Activated CD8-positive, alpha-beta memory T cell treated with anti-CD3 and anti-CD28 coated beads for 36 hours (primary cell): ENCODE measurements around the gene TGFBR1. TPM values are rescaled to one million over a fixed set of nuclear protein-coding genes. Genes with fewer than 3 reads are reported as not detected.
"Not testable (repeated sequence)": the region's sequence is repeated elsewhere in the genome, so short reads cannot be mapped to it uniquely, and the experiment has no call there.

ENCODE experiments used
- CTCF ChIA-PET: fragments of 350-600 bp; sonication (Branson Sonifier 250); formaldehyde crosslinking; loops from one replicate; lab custom pipeline; 2021; ENCODE audit warnings: antibody characterized with exemption; lab: Charles Lee
- POLR2A ChIA-PET: fragments of 350-600 bp; sonication (Branson Sonifier 250); formaldehyde crosslinking; loops from one replicate; lab custom pipeline; 2021; ENCODE audit warnings: antibody characterized with exemption; lab: Charles Lee
- total RNA-seq, 2 experiments: library from RNA; stranded (reverse); gene quantifications; one replicate each; pipeline ENCODE4 v1.2.3, GENCODE V29; 2021

Gene TGFBR1
- total RNA-seq, 2 experiments from 2014 or later, result 39.7 to 41.7 TPM

DNA sequence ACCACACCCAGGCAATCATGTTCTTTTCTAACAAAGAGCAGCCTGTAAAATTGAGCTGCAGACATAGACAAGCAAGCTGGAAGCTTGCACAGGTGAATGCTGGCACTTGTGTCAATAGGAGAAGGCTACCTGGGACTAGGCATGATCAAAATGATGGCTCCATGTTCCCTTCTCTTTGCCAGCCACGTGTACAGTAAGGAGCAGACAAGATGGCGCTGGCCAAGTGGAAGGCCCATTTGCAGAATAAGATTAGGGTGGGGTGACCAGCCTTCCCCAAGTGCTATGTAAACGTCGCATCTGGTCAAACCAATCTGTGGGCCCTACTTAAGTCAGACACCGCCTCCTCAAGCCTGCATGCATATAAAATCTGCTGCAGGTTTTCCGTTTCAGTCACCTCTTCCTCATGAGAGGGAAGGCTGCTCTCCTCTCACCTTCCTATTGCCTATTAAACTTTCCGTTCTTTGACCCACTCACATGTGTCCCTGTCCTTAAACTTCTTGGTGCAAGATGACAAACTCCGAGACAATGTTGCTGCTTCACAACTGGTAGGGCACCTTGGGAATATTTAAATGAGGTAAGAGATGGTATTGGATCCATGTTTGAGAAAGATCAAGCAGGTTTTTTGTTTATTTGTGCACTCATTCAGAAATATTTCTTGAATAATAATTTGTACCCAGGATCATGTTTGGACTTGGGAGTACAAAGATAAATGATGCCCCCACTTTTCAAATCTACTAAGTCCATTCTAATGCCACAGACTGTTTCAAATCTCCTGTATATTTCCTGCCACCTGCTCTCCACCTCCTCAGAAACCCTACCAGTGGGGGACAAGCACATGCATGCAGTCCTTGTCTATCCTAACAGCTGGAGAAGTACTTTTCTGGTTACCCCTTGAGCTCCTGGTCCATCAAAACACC is 30.7 kb upstream of the TGFBR1 start:
- POLR2A ChIA-PET, result no interaction called here
- CTCF ChIA-PET, result no interaction called here

DNA sequence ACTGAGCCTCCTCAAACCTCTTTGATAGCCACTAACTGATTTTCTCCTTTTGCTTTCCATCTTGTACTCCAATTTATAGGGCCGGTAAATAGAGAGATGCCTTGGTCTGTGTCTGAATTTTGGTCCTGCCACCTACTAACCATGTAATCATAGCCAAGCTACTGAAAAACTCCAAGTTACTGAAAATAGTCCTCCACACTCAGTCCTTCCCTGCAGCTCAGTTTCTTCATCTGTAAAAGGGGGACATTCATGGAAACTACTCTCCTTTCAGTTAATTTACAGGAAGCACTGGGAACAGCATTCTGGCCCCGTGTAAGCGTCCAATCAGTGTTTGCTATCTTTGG is 30.0 kb upstream of the TGFBR1 start:
- POLR2A ChIA-PET, result no interaction called here
- CTCF ChIA-PET, result no interaction called here

DNA sequence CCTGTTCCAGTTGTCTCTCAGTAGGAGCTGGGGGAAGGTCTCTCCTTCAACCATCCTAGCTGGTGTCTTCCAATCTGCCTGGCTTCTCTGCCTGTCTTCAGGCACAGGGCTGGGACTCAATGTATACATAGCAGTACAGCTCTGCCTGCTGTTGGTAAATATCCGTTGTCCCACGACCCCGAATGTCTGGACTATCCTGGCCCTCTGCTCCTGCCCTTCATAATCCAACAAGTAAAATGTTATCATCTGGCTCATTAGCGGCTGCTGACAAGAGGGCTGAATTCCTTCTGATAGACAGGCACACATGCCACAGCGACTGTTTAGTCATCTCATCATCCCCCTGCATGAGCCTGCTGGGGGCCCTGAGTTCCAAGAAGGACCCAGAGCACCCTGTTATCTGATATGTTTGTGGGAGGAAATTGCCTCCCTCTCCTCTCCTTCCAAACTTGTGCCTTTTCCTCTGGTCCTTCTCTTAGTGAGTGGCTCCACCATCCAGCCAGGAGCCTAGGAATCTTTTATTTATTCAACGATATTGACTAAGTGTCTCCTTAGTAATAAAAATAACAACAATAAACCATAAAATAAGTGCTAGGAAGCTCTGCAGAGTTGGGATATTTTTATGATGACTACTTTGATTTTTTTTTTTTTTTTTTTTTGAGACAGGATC is 29.5 kb upstream of the TGFBR1 start:
- POLR2A ChIA-PET, result no interaction called here
- CTCF ChIA-PET, result no interaction called here

DNA sequence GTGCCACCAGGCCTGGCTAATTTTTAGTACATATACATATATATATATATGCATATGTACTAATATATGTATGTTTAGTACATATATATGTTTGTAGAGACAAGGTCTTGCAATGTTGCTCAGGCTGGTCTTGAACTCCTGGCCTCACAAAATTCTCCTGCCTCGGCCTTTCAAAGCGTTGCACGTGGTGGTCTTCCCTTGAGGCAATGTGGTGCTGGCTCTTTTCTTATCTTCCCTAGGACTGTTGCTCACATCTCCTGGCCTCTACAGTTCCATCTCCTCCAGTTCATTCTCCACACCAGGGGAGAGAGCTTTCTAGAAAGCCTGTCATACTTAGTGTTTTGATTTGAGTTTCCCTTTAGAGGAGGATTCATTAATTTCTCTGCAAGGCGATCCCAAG is 28.9 kb upstream of the TGFBR1 start:
- CTCF ChIA-PET, result no interaction called here

DNA sequence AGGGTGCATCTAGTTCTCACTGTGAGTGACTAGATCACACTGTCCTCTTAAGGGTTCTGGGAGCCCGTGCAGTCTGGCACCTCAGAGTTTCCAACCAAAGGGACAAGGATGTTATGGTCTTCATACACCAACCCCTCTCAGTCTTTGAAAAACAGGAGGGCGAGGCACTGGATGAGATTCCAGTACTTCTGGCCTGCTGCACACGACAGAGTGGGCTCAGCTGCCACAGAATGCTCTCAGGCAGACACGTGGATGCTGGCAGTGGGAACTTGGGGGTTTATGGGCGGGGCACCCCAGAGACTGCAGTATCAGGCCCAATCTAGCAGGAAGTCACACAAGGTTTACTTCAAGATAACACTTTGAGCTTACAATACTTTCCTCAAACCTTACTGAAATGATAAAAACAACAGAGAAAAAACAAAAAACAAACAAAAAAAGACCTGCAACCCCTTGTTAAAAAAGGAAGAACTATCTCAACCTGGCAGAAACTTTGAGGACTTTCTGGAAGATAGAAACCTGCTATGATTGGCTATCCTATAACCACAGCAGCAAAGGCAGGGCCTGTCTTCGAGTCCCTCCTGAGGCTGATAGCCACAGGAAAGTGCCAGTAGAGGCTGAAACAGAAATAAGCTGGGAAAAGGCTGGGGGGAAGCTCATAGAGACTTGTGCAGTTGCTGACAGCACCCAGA is 28.3 kb upstream of the TGFBR1 start:
- CTCF ChIA-PET, result no interaction called here
- POLR2A ChIA-PET, result interaction anchor here (1.4 kb wide), 1 partner anchor 16 kb away, joined by 3 read pairs; no protein-coding TSS in a partner anchor

More for the DNA sequence above, 28.9 kb upstream of the TGFBR1 start:
- POLR2A ChIA-PET, result interaction anchor here (1.4 kb wide), 1 partner anchor 17 kb away, joined by 3 read pairs; no protein-coding TSS in a partner anchor

DNA sequence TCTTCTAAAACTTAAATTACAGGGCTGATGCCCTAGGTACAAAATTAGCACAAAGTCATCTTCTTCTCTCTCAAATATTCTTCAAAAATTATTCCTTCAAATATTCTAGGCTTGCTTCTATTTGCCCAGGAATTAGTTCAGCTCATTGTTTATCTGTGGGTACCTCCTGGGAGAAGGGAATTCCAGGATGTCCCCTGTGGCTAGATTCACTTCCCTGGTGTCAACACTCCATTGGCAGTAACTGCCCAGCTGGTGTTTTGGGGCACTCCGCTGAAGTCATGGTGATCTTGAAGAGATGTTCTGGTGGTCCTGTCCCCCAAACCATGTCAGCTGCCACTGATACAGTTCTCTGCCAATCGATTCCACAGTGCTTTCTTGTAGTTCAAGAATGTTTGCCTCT is 26.2 kb upstream of the TGFBR1 start:
- CTCF ChIA-PET, result interaction anchor here (1.3 to 1.5 kb wide), 2 partner anchors 26 to 104 kb away, joined by 3 to 6 read pairs; no protein-coding TSS in a partner anchor
- POLR2A ChIA-PET, result no interaction called here

DNA sequence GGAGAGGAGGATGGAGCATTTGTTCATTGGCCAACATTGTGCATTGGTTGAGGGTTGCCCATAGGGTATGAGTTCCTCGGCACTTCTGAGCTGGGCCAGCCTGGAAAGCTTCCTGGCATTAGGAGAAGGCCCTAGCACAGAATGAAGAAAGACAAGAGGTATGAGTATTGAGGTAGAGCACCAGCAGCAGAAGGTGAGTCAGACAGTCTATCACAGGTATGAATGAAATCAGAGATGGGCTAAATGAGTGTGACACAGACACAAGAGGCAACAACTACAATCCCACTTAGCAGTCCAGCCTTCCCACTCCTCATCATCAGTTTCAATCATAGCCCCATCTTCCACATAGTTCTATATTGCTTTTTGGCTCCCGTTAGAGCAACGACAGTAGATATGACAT is 25.4 kb upstream of the TGFBR1 start:
- ChIA-PET CTCF (interaction anchor here (1.3 to 1.5 kb wide), 2 partner anchors 27 to 104 kb away, joined by 3 to 6 read pairs; no protein-coding TSS in a partner anchor), POLR2A (no interaction called here)

DNA sequence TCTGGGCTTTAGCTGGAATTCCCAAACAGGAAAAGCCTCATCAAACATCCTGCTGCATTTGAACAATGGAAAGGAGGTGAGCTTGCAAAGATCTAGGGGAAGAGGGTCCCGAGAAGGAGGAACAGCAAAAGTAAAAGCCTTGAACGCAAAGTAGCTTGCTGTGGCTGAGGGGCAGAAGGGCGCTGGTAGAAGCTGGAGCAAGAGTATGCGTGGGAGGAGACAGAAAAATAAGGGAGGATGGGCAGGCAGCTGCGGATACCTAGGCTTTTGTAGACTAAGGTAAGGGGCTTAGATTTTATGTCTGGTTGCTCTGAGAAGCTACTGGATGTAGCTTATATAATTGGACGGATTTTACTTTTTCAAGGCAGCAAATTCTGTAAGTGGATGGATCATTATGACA is 21.9 kb upstream of the TGFBR1 start:
- ChIA-PET POLR2A (no interaction called here), CTCF (no interaction called here)

DNA sequence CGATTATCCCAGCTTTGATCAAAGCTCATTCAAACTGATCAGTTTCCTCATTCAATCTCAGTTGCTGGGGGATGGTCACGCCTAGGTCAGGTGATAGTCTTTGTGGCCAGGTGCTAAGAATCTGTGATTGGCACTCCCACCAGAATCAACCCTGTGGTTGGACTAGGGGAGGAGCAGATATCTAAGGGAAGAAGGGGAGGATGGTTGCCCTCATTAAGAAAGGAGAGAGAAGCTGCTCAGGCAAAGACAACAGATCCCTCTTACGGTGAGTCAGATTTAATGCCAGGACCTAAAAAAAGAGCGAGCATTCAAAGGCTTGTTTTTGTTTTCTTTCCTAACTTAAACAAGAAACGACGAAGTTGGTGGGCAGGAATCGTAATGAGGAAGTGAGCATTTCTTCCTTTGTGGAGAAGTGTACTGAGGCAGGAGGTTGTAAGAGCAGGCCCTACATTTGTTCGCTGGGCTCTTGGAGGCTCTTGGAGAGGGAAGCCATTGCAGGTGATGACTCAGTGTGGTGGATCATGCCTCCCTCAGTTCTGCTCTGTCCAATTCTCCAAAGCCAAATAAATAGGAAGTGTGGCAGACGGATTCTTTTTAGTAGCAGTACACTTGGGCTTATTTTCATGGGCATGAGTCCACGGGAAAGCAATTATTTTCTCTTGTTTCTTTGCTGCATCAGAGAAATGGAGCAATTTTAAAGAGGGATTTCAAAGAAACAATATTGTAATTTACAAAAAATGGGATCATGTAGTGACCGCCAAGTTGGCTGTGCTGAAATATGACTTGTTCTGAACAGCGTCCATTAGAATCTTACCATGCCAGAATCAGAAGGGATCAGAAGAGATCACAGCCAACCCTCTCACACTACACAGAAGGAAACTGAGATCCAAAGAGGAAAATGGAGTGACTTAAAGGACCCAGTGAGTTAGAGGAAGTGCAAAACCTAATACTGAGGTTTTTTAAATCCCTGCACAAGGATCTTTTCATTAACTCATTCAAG is 18.7 kb upstream of the TGFBR1 start:
- CTCF ChIA-PET, result no interaction called here
- POLR2A ChIA-PET, result no interaction called here

DNA sequence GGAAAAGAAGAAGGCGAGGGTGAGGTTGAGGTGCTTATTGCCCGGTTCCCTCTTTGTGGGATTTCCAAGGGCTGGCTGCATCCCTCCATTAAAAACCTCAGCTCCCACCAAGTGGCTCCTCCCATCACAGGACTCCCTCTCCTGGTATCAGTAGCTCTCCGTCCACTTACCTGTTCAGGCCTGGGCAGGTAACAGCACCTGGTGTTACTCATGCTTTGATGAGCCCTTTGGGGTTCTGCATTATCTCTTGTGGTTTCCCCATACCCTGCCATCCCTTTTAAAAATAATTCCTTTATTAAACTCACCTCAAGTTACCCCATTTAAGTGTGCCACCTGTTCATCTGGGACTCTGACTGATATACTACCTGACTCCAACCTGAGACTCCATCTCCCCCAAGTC is 17.5 kb upstream of the TGFBR1 start:
- CTCF ChIA-PET, result no interaction called here
- POLR2A ChIA-PET, result no interaction called here

DNA sequence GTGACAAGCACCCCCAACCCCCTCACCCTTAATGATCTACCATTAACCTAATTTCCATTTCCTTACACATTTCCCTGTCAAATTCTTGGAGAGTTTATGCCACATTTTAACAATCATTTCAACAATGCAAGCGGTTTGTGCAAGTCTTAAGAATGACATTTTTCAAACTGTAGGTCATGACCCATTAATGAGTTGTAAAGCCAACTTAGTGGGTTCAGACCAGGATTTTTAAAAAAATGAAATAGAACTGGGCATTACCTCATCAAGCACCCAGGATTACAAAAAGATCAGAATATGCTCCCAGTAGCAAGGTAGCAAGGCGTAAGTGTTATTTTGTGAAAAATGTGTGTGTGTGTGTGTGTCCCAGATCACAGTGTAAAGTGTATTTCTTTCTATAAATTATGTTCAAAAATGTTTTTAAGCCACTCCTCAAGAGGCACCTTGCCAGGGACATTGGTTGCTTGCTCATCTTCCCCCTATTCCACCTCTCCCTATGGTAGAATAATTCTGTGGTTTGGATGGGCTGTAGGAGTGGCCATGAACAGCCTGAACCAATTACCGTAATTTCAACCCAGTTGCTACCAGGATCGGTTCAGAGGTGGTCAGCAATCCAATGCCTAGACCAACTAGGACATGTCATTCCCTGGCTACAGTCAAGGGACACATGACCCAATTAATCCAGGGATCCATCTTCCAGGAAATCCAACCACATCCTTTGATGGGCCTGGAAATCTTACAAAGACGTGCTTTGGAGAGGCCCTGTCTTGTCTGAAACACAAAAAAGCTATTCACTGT is 14.4 kb upstream of the TGFBR1 start:
- POLR2A ChIA-PET, result no interaction called here
- CTCF ChIA-PET, result no interaction called here

DNA sequence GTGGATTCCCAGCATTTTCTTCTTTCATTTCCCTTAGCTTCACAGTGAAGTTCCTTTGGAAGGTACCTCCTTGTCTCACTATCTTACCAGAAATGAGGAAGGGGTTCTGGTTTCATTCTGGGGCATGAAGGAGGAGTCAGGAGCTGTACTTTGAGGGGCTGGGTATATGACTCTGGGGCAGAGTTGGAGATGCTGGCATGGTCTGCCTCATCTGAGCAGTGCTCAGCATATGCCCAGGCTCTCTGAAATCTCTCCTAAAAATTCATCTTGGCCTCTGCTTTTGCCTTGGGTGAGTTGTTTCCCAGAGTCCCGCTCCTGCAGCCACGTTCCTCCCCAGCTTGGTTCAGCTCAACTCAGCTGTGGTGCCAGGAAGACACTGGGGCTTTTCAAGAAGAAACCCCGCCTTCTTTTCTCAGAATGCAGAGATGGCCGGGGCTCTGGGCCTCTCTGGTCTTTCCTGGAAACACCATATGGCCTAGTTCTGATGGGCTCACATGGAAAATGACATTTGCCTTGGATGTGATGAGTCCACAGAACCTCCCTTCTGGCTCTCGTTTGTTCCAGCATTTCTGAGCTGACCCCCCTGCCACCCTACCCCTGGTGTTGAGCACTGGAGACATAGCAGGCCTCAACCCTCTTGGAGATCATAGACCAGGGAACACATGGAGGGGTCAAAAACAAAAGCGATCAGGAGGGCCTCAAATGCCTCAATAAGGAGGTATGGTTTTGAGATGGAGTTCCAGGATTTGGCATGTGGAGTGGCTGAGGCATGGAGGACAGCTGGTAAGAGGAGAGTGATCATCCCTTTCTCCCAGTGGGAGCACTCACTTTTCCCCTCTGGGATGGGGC is 12.0 kb upstream of the TGFBR1 start:
- ChIA-PET POLR2A (interaction anchor here (1.1 to 1.6 kb wide), 3 partner anchors 12 to 16 kb away, joined by 3 to 6 read pairs (median 5); partner anchors contain the start of gene TGFBR1), CTCF (interaction anchor here (0.6 kb wide), 1 partner anchor 81 kb away, joined by 6 read pairs; no protein-coding TSS in a partner anchor)

DNA sequence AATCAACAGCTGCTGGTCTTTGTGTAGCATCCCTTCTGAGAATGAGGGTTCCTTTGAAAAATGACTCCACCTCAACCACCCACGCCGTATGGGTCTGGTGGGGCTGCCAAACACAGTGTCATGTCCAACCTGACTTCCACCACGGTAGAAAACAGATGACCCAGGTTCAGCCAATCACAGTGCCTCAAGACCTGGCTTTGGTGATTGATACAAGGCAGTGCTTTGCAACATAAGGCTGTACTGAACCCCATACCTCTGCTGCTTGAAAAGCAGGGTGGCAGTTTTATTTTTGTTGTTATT is 11.5 kb upstream of the TGFBR1 start:
- CTCF ChIA-PET, result no interaction called here
- POLR2A ChIA-PET, result interaction anchor here (1.1 to 1.6 kb wide), 2 partner anchors 11 to 17 kb away, joined by 3 to 6 read pairs; partner anchors contain the start of gene TGFBR1

DNA sequence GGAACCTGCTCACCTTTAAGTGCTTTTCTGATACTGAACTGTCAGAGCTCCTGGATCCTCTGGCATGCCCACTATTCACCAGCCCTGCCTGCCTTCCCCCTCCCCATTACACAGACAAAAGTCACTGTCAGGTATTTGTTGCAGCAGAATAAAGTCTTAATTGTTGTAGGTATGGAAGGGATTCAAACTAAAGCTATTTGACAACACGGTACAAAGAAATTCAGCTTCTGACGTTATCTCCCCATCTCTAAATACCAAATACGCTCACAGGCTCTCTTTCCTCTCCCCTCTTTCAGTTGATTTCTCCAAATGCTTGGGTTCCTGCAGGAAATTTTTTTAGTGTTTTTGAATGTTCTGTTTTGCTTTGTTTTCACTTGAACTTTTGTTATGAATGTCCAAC is 9.3 kb upstream of the TGFBR1 start:
- ChIA-PET POLR2A (interaction anchor here (1.7 kb wide), 1 partner anchor 9 kb away, joined by 5 read pairs; no protein-coding TSS in a partner anchor), CTCF (interaction anchor here (0.9 kb wide), 1 partner anchor 96 kb away, joined by 3 read pairs; no protein-coding TSS in a partner anchor)

DNA sequence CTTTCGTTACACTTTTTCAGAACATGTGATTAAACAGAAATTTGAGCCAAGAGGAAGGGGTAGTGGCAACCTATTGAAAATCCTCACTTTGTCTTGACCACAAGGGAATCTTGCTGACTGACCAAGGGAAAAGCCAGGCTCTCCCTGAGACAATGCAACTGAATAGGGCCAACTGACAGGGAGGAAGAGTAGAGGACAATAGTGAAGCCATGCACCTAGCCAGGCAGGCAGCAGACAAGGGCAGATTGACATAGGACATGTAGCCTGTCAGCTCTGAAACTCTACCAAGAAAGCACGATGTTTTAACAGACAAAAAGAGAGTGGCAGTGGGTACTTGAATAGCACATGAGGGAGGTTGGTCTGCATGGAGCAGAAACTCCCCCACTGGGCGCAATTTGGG is 8.5 kb upstream of the TGFBR1 start:
- CTCF ChIA-PET, result no interaction called here
- POLR2A ChIA-PET, result no interaction called here

DNA sequence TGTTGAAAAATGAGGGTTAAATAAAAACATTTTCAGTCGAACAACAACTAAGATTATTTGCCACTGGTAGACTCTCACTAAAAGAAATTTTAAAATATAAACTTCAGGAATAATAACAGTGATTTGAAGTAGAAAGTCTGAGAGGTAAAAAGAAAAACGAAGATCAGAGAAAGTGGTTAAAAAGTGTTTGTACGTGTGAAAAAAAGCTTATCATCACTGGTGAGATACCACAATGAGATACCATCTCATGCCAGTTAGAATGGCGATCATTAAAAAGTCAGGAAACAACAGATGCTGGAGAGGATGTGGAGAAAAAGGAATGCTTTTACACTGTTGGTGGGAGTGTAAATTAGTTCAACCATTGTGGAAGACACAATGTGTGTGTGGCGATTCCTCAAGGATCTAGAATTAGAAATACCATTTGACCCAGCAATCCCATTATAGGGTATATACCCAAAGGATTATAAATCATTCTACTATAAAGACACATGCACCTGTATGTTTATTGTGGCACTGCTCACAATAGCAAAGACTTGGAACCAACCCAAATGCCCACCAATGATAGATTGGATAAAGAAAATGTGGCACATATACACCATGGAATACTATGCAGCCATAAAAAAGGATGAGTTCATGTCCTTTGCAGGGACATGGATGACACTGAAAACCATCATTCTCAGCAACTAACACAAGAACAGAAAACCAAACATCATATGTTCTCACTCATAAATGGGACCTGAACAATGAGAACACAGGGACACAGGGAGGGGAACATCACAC is 4.9 kb upstream of the TGFBR1 start:
- CTCF ChIA-PET, POLR2A ChIA-PET: not testable (repeated sequence)
